ENCODE data around the gene KRT16.

DNA sequence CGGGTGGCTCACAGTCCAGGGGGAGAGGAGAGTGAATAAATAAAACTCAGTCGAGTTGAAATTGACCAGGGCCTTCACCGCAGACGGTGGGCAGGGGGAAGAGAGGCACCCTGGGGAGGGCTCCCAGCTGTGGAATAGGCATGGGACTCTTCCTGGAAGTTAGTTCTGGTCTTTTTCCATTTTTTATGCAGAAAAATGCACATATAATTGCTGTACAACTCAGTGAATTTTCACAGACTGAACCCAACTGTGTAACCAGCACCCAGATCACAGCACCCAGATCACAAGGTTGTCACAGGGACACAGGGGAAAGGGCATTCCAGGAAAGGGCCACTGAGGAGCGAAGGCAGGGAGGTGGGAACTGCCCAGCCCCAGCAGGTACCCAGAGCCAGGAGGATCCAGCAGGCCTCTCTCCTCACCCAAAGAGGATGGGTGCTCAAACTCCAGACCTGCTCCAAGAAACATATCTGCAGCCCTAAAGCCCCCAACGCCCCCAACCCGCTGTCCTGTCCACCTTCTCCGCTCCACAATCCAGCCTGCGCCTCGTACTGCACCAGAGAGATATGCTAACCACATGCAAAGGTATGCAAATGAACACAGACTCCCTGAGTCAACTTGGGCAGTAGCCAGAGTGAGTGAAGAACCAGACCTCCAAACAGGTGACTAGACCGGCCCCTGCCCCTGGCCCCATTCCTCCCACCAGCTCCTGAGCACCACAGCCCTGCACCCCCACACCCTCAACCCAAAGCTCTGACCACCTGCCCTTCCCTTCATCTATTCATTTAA lies 47.1 kb upstream of the KRT16 start:
- TF ChIP-seq, protein P1, sequence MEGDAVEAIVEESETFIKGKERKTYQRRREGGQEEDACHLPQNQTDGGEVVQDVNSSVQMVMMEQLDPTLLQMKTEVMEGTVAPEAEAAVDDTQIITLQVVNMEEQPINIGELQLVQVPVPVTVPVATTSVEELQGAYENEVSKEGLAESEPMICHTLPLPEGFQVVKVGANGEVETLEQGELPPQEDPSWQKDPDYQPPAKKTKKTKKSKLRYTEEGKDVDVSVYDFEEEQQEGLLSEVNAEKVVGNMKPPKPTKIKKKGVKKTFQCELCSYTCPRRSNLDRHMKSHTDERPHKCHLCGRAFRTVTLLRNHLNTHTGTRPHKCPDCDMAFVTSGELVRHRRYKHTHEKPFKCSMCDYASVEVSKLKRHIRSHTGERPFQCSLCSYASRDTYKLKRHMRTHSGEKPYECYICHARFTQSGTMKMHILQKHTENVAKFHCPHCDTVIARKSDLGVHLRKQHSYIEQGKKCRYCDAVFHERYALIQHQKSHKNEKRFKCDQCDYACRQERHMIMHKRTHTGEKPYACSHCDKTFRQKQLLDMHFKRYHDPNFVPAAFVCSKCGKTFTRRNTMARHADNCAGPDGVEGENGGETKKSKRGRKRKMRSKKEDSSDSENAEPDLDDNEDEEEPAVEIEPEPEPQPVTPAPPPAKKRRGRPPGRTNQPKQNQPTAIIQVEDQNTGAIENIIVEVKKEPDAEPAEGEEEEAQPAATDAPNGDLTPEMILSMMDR (IDR thresholded peaks at IDR 0.05) = no peak
- TF ChIP-seq POLR2A (IDR thresholded peaks at IDR 0.05) = no peak
